HUES6 (cell line): Measurements from ENCODE around the gene AHRR.

Experiments
- H3K27ac ChIP-seq: 2 replicates; pipeline ENCODE4 v1.7.0; 2013; ENCODE audit warnings: low read depth, mild to moderate bottlenecking, low read length, inconsistent platforms
- H3K27me3 ChIP-seq: 2 replicates; pipeline ENCODE4 v1.6.1; 2013; ENCODE audit warnings: low read length; ENCODE audit not compliant: control insufficient read depth, insufficient read depth
- H3K36me3 ChIP-seq: 2 replicates; pipeline ENCODE4 v1.6.1; 2013; ENCODE audit warnings: low read length; ENCODE audit not compliant: control insufficient read depth, insufficient read depth
- H3K4me1 ChIP-seq: 2 replicates; pipeline ENCODE4 v1.6.1; 2013; ENCODE audit warnings: low read length; ENCODE audit not compliant: control insufficient read depth, insufficient read depth
- H3K4me3 ChIP-seq: 2 replicates; pipeline ENCODE4 v1.5.1; 2013; ENCODE audit warnings: low read depth, low read length
- H3K9ac ChIP-seq: one replicate; pipeline ENCODE4 v1.6.1; 2013; ENCODE audit warnings: mild to moderate bottlenecking, low read length
- H3K9me3 ChIP-seq: 2 replicates; pipeline ENCODE4 v1.6.1; 2013; ENCODE audit warnings: low read depth, low read length; ENCODE audit not compliant: control insufficient read depth, insufficient read depth

Gene AHRR

DNA sequence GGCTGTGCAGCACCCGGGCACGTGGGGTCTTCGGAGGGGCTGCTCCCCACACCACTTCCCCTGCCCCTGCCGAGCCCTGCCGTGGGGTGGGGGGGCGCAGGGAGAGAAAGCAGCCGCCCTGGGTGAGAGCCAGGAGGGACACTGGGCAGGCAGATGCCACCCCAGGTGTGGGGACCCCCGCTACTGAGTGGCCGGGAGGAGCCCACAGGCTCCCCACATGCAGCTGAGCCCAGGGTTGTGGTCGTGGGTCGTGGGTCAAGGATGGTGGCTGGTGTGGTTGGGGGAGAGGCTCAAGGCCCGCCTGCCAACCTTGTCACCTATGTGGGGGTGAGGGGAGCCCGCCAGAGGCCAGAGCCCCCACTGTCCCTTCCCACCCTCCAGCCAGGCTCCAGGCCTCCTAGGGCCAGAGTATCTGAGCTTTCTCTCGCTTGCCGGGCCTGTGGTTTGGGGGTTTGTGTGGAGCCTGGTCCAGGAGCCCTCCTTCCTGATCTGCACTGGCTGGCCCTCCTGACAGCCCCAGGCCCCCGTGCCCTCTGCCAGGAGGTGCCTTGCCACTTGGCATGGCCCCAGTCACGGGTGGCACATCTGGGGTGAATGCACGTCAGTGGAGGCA lies 157.0 kb downstream of the AHRR start:
- Histone ChIP-seq H3K4me3 (no peak overlapping the region), H3K9ac (no peak overlapping the region), H3K36me3 (peaks cover 2% of the 10 kb centered on the region; the same call in 1 of the 2 replicates), H3K4me1 (no peaks in the 10 kb centered on the region), H3K9me3 (no peaks in the 10 kb centered on the region), H3K27me3 (peaks cover 22% of the 10 kb centered on the region), H3K27ac (no peak overlapping the region)

GRCh38 chr5:478982-479535 lies 157.5 kb downstream of the AHRR start:
- Histone ChIP-seq H3K9ac (no peak overlapping the region), H3K27me3 (peaks cover 17% of the 10 kb centered on the region), H3K9me3 (no peaks in the 10 kb centered on the region), H3K36me3 (peaks cover 2% of the 10 kb centered on the region; the same call in 1 of the 2 replicates), H3K4me1 (no peaks in the 10 kb centered on the region), H3K27ac (no peak overlapping the region), H3K4me3 (no peak overlapping the region)

DNA sequence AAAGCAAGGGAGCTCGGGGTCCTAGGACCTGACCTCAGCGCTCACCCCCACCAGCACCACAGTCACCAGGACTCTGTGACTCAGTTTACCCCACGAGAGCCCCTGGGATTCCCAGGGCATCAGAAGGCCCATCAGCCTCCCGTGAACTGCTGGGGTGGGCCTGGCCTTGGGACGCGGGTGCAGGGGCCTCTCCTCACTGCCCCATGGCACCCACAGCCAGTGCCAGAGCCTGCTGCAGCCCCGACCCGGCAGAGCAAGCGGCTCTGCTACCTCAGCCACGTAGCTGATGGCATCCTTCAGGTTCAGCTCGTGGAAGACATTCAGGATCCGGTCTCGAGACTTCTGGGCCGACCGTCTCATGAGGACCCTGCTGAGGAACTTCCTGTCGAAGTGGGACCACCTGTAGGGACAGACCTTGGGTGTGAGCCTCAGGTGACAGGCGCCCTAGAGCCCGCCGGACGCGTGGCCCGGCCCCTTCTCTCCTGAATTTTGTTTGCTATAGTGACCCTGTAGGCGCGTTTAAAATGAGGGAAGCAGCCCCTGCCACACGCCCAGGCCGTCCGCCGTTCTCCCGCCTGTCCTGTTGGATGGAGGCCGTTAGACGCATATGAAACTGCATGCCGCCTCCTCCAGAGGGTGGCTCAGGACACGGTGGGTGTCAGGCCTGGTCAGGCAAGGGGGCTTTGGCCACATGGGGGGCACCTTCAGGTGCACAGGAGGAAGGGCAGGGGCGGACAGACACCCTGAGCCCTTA lies 158.2 kb downstream of the AHRR start:
- no peak overlapping the region for H3K9ac ChIP-seq
- H3K9me3 ChIP-seq = no peaks in the 10 kb centered on the region
- no peaks in the 10 kb centered on the region for H3K4me1 ChIP-seq

GRCh38 chr5:481347-481746 lies 159.8 kb downstream of the AHRR start:
- H3K4me1 ChIP-seq = no peaks in the 10 kb centered on the region
- H3K27me3 ChIP-seq = peaks cover 2% of the 10 kb centered on the region; the same call in 1 of the 2 replicates
- no peak overlapping the region for H3K9ac ChIP-seq
- no peak overlapping the region for H3K4me3 ChIP-seq
- no peak overlapping the region for H3K27ac ChIP-seq
- peaks cover 2% of the 10 kb centered on the region; the same call in 1 of the 2 replicates for H3K36me3 ChIP-seq
- H3K9me3 ChIP-seq = no peaks in the 10 kb centered on the region

More for the DNA sequence above, 158.2 kb downstream of the AHRR start:
- H3K36me3 ChIP-seq = peaks cover 2% of the 10 kb centered on the region; the same call in 1 of the 2 replicates
- H3K4me3 ChIP-seq = no peak overlapping the region
- no peak overlapping the region for H3K27ac ChIP-seq
- peaks cover 13% of the 10 kb centered on the region for H3K27me3 ChIP-seq

GRCh38 chr5:482021-482420 lies 160.5 kb downstream of the AHRR start:
- Histone ChIP-seq H3K4me1 (no peaks in the 10 kb centered on the region), H3K9me3 (no peaks in the 10 kb centered on the region), H3K4me3 (no peak overlapping the region), H3K27me3 (peaks cover 3% of the 10 kb centered on the region; the same call in 1 of the 2 replicates), H3K27ac (no peak overlapping the region), H3K9ac (no peak overlapping the region), H3K36me3 (peaks cover 2% of the 10 kb centered on the region; the same call in 1 of the 2 replicates)

DNA sequence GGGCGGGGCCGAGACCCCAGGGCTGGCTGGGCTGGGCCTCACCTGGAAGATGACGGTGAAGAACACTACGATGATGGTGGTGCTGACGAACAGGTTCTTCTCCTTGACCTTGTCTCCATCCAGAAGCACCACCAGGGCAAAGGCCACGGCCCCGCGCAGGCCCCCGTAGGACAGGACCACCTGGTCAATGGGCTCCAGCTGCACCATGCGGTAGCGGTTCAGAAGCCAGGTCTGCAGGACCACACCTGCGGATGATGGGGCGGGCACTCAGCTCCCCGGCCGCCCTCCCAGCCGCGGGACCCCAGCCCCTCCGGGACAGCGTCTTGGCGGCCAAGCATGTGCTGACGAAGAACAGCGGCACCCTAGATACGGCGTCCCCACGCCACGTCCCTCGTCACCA lies 161.0 kb downstream of the AHRR start:
- Histone ChIP-seq H3K9ac (no peak overlapping the region), H3K27me3 (peaks cover 3% of the 10 kb centered on the region; the same call in 1 of the 2 replicates), H3K4me3 (no peak overlapping the region), H3K36me3 (peaks cover 2% of the 10 kb centered on the region; the same call in 1 of the 2 replicates), H3K27ac (no peak overlapping the region), H3K9me3 (no peaks in the 10 kb centered on the region), H3K4me1 (no peaks in the 10 kb centered on the region)

DNA sequence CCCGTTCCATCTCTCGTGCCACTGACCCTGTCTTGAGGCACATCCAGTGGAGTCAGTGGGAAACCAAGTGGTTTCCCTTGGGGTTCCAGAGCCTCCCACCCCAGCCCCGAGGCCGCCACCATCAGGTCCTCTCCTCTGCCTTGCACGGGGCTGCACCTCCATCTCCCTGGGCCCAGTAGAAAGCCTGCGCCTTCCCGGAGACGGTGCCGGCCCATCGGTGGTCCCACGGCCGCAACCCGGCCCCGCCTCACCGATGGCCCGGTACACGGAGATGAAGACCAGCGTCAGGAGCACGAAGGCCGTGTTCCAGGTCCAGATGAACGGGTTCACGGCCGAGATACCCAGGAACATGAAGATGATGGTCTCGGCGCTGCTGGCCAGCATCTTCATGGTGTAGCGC lies 161.5 kb downstream of the AHRR start:
- H3K27me3 ChIP-seq = peaks cover 3% of the 10 kb centered on the region; the same call in 1 of the 2 replicates
- H3K4me1 ChIP-seq = no peaks in the 10 kb centered on the region
- H3K9ac ChIP-seq = no peak overlapping the region
- H3K27ac ChIP-seq = no peak overlapping the region
- H3K4me3 ChIP-seq = no peak overlapping the region
- H3K36me3 ChIP-seq = no peaks in the 10 kb centered on the region
- no peaks in the 10 kb centered on the region for H3K9me3 ChIP-seq

DNA sequence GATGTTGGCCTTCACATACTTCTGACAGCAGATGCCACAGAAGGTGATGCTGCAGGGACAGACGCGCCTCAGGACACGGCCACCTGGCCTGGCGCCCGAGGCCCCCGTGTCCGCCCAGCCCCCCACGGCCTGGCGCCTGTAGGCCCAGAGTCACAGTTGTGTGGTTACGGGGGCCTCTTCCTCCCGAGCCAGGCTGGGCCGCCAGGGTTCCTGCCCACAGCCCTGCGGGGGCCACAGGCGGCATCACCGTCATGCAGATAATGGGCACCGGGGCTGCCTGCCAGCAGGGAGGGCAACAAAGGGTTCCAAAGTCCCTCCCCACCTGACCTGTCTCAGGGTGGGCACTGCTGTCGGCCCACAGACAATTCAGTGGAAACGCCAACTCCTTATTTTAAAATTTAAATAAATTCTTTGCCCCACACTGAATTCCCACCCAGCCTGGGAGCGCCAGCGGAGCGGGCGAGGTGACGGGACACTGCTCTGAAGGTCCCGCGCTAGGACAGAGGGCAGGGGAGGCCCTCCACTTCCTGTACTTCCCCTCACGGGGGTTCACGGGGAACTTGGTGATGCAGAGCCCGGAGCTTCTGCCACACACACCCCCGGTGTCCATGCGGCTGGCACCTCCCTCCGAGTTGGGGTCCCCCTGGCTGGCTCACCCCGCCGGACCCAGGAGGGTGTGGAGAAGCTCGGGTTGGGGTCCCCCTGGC lies 162.1 kb downstream of the AHRR start:
- Histone ChIP-seq H3K9me3 (no peaks in the 10 kb centered on the region), H3K36me3 (no peaks in the 10 kb centered on the region), H3K27ac (no peak overlapping the region), H3K27me3 (peaks cover 3% of the 10 kb centered on the region; the same call in 1 of the 2 replicates), H3K4me1 (no peaks in the 10 kb centered on the region), H3K4me3 (no peak overlapping the region), H3K9ac (no peak overlapping the region)

- Histone ChIP-seq H3K9me3 (no peaks in the 10 kb centered on the region), H3K27ac (no peak overlapping the region), H3K4me1 (no peaks in the 10 kb centered on the region), H3K4me3 (no peak overlapping the region), H3K9ac (no peak overlapping the region), H3K36me3 (no peaks in the 10 kb centered on the region), H3K27me3 (peaks cover 5% of the 10 kb centered on the region; the same call in 1 of the 2 replicates)
Measured at GRCh38 chr5:484556-484955, 163.0 kb downstream of the AHRR start.

- H3K9ac ChIP-seq = no peak overlapping the region
- H3K36me3 ChIP-seq = no peaks in the 10 kb centered on the region
- H3K9me3 ChIP-seq = no peaks in the 10 kb centered on the region
- no peak overlapping the region for H3K27ac ChIP-seq
- H3K4me3 ChIP-seq = no peak overlapping the region
- no peaks in the 10 kb centered on the region for H3K4me1 ChIP-seq
- peaks cover 10% of the 10 kb centered on the region; the same call in 1 of the 2 replicates for H3K27me3 ChIP-seq
Measured at GRCh38 chr5:485113-485945, 163.8 kb downstream of the AHRR start.
